G401 (cell line): ENCODE measurements around the gene TREH. TPM values are rescaled to one million over a fixed set of nuclear protein-coding genes. Genes with fewer than 3 reads are reported as not detected.
A peak's percentile ranks its signal among the peaks of the same experiment; 100 is the strongest.
"Not testable (repeated sequence)": the region's sequence is repeated elsewhere in the genome, so short reads cannot be mapped to it uniquely, and the experiment has no call there.

Experiments used
- DNase-seq: peaks from one replicate; pipeline ENCODE4 v3.0.0-alpha.2; 2015; ENCODE audit warnings: low spot score
- in situ Hi-C: cut with HindIII; loops from 2 replicates; pipeline ENCODE4 v1.10.0; 2016; ENCODE audit warnings: low sequenced_read_pairs, mixed read lengths
- total RNA-seq: library from RNA; depleted of rRNA; stranded (reverse); fragments of >200 nt; shearing (Covaris generic); gene quantifications from 2 replicates; pipeline ENCODE4 v1.2.3, GENCODE V29; 2014; rRNA removed

Gene TREH, protein sequence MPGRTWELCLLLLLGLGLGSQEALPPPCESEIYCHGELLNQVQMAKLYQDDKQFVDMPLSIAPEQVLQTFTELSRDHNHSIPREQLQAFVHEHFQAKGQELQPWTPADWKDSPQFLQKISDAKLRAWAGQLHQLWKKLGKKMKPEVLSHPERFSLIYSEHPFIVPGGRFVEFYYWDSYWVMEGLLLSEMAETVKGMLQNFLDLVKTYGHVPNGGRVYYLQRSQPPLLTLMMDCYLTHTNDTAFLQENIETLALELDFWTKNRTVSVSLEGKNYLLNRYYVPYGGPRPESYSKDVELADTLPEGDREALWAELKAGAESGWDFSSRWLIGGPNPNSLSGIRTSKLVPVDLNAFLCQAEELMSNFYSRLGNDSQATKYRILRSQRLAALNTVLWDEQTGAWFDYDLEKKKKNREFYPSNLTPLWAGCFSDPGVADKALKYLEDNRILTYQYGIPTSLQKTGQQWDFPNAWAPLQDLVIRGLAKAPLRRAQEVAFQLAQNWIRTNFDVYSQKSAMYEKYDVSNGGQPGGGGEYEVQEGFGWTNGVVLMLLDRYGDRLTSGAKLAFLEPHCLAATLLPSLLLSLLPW
- not detected in 2 replicates for total RNA-seq

DNA sequence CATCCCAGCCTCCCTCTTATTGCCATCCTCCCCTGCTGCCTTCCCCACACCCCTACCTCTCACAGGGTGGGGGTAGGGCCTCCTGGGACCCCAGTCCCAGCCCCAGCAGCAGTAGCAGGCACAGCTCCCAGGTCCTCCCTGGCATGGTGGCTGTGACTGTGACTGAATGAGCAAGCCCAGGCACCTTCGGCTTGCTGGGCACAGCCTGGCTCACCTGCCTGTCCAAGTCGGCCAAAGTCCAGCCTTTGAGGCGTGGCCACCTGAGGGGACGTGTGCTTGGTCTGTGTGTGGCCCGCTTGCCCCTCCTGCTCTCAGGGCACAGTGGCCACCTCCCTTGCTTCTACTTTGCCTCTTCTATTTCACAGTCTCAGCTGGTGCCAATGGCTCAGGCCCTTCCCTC lies at the start of gene TREH:
Gene TREH, minus strand, starts transcription at position 168 of the 400 bp plus-strand sequence. Its CDS starts 23 bp downstream, at position 145.
- DNase-seq, result peak; percentile 66
- in situ Hi-C loops, result no loop called here

- in situ Hi-C loops, DNase-seq: not testable (repeated sequence)
Measured at GRCh38 chr11:118728112-118728511, 48.7 kb upstream of the TREH start.

DNA sequence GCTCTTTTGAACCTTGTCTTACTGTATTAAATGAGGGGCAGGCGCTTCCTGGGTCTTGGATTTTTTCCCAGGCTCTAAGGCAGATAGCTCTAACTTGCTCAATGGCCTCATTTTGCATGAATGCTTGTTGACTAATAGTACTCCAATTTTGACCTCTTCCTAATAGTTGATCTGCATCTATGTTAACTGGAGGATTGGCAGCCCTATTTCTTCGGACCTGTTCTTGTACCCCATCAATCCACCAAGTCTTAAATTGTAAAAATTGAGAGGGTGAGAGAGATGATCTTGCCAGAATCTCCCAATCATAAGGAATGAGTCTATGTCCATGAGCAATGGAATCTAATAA lies 48.2 kb upstream of the TREH start:
- DNase-seq, in situ Hi-C loops: not testable (repeated sequence)

DNA sequence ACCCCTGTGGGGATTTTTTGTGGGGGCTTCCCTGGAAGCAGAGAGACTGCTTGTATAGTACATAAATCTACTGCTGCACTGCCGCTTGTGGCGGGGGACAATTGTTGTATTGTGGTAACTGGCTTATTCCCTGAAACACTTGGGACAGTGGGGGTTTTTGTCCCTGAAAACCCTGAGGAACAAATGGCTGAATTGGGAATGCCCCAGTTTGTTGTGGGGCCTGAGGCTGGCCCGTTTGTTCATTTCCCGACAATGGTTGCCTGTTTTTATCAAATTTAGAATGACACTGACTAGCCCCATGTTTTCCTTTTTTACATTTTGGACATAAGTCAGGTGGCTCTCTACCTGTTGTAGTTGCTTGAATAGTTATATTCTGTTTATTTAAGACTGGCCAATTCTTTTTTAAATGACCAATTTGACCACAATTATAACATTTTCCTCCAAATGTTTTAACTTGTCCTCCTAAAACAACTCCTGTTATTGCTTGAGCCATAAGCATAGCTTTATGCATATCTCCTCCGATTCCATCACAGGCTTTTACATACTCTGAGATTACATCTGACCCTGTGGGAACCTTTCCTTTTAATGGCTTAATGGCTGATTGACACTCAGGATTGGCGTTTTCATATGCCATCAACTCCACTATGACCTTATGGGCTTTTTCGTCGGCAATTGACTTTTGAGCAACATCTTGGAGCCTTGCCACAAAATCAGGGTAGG lies 47.7 kb upstream of the TREH start:
- DNase-seq, in situ Hi-C loops: not testable (repeated sequence)

DNA sequence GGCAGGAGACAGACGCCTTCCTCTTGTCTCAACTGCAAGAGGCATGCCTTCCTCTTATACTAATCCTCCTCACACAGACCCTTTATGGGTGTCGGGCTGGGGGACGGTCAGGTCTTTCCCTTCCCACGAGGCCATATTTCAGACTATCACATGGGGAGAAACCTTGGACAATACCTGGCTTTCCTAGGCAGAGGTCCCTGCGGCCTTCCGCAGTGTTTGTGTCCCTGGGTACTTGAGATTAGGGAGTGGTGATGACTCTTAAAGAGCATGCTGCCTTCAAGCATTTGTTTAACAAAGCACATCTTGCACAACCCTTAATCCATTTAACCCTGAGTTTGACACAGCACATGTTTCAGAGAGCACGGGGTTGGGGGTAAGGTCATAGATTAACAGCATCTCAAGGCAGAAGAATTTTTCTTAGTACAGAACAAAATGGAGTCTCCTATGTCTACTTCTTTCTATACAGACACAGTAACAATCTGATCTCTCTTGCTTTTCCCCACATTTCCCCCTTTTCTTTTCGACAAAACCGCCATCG lies 42.1 kb upstream of the TREH start:
- in situ Hi-C loops, DNase-seq: not testable (repeated sequence)

GRCh38 chr11:118720740-118721139 lies 41.3 kb upstream of the TREH start:
- in situ Hi-C loops, result not testable (repeated sequence)

DNA sequence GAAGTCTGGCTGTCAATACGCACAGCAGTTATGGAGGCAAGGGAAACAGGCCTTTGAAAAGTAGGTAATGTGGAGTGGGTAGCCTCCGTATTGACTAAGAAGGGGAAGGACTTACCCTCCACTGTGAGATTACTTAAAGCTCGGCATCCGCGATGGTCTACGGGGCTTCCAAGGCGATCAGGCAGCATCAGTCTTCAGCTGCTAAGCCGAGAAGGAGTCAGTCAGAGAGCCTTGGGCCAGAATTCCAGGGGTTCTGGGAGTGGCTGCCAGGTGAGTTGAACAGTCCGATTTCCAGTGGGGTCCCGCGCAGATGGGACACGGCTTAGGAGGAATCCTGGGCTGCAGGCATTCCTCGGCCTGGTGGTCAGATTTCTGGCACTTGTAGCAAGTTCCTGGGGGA lies 40.6 kb upstream of the TREH start:
- in situ Hi-C loops, DNase-seq: not testable (repeated sequence)

More at GRCh38 chr11:118720740-118721139, 41.3 kb upstream of the TREH start:
- not testable (repeated sequence) for DNase-seq

DNA sequence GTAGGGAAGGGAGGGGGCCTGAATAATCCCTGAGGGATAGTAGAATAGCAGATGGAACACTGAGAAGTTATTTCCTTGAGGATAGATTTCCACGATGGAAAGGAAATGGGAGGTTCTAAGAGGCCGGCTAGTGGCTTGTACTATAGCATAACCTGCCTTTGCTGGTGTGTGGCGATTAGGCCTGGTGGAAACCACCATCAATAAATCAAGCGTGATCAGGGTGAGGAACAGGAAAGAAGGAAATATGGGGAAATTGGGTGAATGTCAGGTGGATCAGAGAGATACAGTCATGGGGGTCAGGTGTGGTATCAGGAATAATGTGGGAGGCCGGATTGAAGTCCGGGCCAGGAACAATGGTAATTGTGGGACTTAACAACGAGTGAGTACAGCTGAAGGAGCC lies 39.1 kb upstream of the TREH start:
- in situ Hi-C loops, DNase-seq: not testable (repeated sequence)

DNA sequence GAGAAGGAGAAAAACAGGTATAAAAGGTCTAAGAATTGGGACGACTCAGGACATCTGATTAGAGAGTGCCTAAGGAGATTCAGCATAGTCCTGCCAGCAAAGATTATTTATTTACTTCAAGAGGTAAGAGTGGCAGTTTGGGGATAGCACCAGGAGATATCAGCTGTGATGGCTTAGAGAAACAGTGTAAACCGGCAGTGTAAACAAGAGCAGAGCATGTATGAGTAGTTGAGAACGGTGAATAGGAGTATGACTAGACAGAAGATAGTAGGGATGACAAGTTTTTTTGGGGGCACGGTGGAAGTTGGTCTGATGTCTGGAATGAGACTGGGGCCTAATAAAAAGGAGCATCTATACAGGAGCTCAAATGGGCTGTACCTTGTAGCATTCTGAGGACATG lies 38.3 kb upstream of the TREH start:
- DNase-seq, in situ Hi-C loops: not testable (repeated sequence)

- in situ Hi-C loops, DNase-seq: not testable (repeated sequence)
Measured at GRCh38 chr11:118717221-118717620, 37.8 kb upstream of the TREH start.

DNA sequence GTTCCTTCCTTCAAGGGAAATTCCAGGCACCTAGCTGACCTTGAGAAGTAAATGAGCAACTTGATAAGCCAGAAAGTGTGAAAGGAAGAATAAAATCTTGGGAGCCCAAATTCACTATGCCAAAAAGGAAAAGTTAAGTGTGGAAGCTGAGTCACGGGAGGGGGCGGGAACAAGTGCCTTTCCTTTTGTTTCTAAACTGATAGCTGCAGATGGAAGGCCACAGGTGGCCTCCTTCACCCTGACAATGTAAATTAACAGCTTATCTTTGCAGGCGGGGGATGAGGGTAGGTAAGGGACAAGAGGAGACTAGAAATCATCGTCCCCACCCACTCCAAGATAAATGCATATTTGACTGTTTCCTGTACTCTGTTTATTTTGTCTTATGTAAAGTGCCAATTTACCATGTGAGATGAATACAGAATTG lies 36.4 kb upstream of the TREH start:
- in situ Hi-C loops, result no loop called here
- DNase-seq, result no peak

DNA sequence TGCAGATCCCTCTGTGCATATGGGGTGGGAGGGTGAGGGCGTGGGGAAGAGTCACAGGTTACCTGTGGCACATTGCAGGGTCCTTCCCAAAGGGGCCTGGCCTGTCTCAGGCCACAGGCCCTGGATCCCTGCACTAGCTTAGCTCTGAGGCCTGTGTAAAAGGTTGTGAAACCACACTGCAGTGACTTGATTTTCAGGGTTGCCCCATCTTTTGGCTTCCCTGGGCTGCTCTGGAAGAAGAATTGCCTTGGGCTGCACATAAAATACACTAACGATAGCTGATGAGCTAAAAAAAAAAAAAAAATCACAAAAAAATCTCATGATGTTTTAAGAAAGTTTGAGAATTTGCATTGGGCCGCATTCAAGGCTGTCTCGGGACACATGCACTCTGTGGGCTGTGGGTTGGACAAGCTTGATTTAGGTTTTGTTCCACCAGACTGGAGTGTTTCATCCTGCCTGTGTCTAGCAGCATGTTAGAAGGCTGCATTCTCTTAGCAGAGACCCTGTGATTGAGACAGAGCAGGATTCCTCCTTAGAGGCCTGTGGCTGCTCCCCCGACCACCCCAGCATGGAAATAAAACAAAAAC lies 35.9 kb upstream of the TREH start:
- in situ Hi-C loops, result no loop called here
- DNase-seq, result no peak

DNA sequence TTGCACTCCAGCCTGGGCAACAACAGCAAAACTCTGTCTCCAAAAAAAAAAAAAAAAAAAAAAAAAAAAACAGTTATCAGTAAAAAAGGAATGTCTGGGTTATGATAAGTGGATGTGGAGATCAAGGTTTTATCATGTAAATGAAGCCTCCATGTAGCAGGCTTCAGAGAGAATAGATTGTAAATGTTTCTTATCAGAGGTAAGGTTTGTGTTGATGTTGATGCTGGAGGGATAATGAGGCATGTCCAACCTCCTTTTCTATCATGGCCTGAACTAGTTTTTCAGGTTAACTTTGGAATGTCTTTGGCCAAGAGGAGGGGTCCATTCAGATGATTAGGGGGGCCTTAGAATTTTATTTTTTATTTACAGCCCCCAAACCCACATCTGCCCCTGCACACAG lies 35.4 kb upstream of the TREH start:
- in situ Hi-C loops, result no loop called here
- no peak for DNase-seq

DNA sequence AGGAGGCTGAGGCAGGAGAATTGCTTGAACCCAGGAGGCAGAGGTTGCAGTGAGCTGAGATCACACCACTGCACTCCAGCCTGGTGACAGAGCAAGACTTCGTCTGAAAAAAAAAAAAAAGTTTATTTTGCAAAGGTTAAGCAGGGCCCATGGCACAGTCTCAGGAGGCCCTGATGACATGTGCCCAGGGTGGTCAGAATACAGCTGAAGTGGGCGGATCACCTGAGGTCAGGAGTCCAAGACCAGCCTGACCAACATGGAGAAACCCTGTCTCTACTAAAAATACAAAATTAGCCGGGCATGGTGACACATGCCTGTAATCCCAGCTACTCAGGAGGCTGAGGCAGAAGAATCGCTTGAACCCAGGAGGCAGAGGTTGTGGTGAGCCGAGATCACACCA lies 35.0 kb upstream of the TREH start:
- DNase-seq, in situ Hi-C loops: not testable (repeated sequence)

DNA sequence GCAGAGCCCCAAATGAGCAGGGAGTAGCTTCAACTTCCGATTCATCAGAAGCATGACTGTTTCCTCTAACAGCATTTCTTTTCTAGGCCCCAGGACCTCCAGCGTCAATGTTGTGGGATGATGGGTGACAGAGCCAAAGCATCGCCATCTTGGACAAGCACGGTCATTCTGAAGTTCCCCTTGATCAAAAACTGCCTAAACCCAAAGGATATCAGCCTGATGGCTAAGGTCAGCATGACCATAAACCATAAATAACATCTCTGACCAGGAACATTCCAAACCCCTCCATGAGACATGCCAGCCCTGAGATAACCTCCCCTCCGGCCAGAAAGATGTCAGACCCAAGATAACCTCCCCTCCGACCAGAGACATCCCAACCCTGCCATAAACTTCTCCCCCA lies 28.8 kb upstream of the TREH start:
- in situ Hi-C loops, result no loop called here
- no peak for DNase-seq

- no peak for DNase-seq
- in situ Hi-C loops, result no loop called here
Measured at GRCh38 chr11:118706546-118706825, 27.0 kb upstream of the TREH start.

GRCh38 chr11:118705791-118706545 lies 26.5 kb upstream of the TREH start:
- in situ Hi-C loops, result no loop called here
- peak; percentile 47 for DNase-seq

GRCh38 chr11:118705111-118705741 lies 25.8 kb upstream of the TREH start:
- in situ Hi-C loops, result no loop called here
- DNase-seq, result peak; percentile 27
